ENCODE measurements around the gene VAT1L. TPM values are rescaled to one million over a fixed set of nuclear protein-coding genes. Genes with fewer than 3 reads are reported as not detected.
"Not testable (repeated sequence)": the region's sequence is repeated elsewhere in the genome, so short reads cannot be mapped to it uniquely, and the experiment has no call there.

VAT1L gene
- total RNA-seq, 1 donor from 2014 or later: 0.32 TPM

DNA sequence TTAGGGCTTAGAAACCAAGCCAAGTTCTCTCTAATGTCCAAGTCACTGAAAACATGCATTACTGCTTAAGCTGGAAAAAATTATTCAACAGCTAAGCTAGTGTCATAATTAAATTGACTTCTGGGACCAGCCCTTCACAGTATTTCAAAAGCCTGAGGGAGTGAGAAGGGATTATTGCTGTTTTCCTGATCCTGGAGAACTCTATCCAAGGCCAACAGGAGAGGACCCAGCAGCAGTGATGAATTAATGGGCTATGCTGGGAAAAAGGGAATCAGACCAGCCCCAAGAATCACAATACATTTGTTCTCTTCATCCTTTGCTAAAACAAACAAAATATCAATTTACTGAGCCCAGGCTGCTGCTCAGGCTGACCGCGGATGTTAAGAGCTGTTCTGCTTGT, 199.4 kb downstream of the VAT1L start:
- no peaks in the 10 kb centered on the region for H3K27me3 ChIP-seq
- TF ChIP-seq, protein P1, sequence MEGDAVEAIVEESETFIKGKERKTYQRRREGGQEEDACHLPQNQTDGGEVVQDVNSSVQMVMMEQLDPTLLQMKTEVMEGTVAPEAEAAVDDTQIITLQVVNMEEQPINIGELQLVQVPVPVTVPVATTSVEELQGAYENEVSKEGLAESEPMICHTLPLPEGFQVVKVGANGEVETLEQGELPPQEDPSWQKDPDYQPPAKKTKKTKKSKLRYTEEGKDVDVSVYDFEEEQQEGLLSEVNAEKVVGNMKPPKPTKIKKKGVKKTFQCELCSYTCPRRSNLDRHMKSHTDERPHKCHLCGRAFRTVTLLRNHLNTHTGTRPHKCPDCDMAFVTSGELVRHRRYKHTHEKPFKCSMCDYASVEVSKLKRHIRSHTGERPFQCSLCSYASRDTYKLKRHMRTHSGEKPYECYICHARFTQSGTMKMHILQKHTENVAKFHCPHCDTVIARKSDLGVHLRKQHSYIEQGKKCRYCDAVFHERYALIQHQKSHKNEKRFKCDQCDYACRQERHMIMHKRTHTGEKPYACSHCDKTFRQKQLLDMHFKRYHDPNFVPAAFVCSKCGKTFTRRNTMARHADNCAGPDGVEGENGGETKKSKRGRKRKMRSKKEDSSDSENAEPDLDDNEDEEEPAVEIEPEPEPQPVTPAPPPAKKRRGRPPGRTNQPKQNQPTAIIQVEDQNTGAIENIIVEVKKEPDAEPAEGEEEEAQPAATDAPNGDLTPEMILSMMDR (IDR thresholded peaks at IDR 0.05): no peak
- ATAC-seq (no peak), DNase-seq (no peak)
- no peaks in the 10 kb centered on the region for H3K36me3 ChIP-seq
- H3K4me1 ChIP-seq: no peaks in the 10 kb centered on the region
- H3K9me3 ChIP-seq: no peaks in the 10 kb centered on the region
- intact Hi-C loops (cut with DNase I): no loop called here
- H3K4me3 ChIP-seq: no peak overlapping the region
- H3K27ac ChIP-seq: no peak overlapping the region

DNA sequence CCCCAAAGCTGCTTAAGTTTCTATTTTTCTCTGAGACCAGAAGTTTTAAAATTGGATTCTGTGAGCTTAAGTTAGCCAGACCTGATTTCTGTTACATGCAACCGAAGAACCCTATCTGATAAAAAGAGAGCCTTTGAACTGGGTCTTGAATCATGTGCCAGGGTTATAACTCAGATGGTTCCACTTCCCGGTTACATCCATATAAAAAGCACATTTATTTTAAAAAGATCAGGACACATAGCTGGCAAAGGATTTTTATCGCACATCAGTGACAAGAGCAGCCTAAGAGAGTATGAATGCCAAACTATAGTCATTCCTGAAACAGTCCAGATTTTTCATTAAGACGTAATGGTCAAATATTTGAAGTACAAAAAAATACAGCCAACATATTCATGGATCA, 201.5 kb downstream of the VAT1L start:
- no peak for DNase-seq
- no peaks in the 10 kb centered on the region for H3K27me3 ChIP-seq
- no peaks in the 10 kb centered on the region for H3K4me1 ChIP-seq
- no peak overlapping the region for H3K27ac ChIP-seq
- no peak for ATAC-seq
- intact Hi-C loops (cut with DNase I): no loop called here
- TF ChIP-seq, protein P1 (IDR thresholded peaks at IDR 0.05): no peak
- no peaks in the 10 kb centered on the region for H3K9me3 ChIP-seq
- no peak overlapping the region for H3K4me3 ChIP-seq
- H3K36me3 ChIP-seq: no peaks in the 10 kb centered on the region

DNA sequence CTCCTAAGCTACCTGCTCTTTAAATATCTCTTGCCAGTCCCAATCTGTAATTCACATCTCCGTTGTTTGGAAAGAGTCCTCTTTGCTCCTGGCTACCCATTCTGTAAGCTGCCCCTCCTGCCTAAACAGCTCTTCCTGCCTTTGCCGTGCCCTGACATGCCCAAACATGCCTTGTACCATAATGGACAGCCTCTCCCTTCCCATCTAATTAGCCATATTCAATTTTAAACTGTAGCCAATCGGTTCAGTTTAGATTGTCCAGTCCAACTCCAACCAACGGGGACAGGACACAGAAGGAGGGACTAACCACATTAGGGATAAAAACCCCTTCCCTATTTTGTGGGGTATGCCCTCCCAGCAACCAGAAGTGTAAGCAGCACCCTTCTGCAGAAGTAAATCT, 203.3 kb downstream of the VAT1L start:
- Histone ChIP-seq H3K4me1 (no peaks in the 10 kb centered on the region), H3K36me3 (no peaks in the 10 kb centered on the region), H3K27ac (no peak overlapping the region), H3K4me3 (no peak overlapping the region), H3K27me3 (no peaks in the 10 kb centered on the region), H3K9me3 (no peaks in the 10 kb centered on the region)
- intact Hi-C loops (cut with DNase I): no loop called here
- DNase-seq: no peak
- TF ChIP-seq, protein P1 (IDR thresholded peaks at IDR 0.05): no peak
- ATAC-seq: no peak

DNA sequence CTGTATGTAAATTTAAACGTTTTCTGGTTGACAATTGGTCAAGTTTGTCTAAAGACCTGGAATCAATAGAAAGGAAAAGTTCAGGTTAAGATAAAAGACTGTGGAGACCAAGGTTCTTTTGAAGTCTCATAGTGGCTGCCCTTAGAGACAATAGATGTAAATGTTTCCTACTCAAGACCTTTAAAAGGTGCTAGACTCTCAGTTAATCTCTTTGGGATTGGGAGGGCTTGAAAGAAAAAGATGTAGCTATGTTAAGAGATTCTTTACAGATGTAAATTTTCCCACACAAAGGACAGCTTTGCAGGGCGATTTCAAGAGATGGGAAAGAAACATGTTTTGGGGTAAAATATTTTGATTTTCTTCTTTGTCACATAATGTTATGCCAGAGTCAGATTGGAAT, 204.0 kb downstream of the VAT1L start:
- H3K27ac ChIP-seq; H3K36me3 ChIP-seq; H3K4me1 ChIP-seq; intact Hi-C loops (cut with DNase I); H3K9me3 ChIP-seq; DNase-seq; H3K4me3 ChIP-seq; H3K27me3 ChIP-seq; ATAC-seq: not testable (repeated sequence)

DNA sequence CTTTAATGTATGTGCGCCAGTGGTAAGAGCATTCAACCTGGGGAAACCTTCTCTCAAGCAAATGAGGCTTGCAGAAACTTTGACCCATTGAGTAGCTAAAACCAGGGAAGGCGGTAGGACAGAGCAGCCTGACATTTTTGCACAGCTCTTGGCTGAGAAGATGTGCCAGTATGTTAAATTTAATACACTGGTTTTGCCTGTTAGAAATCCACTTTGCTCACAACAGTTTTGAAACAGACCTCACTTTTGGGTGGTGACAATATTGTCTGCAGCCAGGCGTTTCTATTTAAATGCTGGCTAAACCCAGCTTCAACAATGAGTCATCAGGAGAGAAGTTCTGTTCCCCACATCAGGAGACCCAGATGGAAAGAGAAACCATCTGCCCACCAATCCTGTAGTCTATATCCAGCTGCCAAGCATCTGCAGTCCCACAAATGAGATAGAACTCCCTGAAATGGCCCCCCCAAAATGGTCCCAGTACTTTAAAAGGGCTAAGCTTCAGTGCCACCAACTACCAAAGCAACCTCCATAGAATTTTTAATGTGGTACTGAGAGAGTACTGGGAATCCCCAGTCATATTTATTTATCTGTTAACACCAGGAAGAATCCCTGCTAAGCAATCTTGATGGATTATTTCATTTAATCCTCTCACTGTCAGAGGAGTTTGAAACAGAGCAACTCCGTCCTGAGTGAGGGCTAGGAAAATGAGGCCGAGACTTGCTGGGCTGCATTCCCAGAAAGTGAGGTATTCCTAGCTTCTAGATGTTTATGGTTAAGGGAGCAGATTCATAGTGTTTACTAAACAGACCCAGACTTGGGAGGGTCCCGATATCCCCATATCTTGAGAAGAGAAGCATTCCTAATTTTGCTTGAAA, 205.0 kb downstream of the VAT1L start:
- H3K36me3 ChIP-seq: no peaks in the 10 kb centered on the region
- H3K27ac ChIP-seq: no peak overlapping the region
- no peak overlapping the region for H3K4me3 ChIP-seq
- TF ChIP-seq, protein P1 (IDR thresholded peaks at IDR 0.05): no peak
- DNase-seq (no peak), ATAC-seq (no peak)
- no peaks in the 10 kb centered on the region for H3K4me1 ChIP-seq
- H3K27me3 ChIP-seq: no peaks in the 10 kb centered on the region
- intact Hi-C loops (cut with DNase I): no loop called here
- no peaks in the 10 kb centered on the region for H3K9me3 ChIP-seq

DNA sequence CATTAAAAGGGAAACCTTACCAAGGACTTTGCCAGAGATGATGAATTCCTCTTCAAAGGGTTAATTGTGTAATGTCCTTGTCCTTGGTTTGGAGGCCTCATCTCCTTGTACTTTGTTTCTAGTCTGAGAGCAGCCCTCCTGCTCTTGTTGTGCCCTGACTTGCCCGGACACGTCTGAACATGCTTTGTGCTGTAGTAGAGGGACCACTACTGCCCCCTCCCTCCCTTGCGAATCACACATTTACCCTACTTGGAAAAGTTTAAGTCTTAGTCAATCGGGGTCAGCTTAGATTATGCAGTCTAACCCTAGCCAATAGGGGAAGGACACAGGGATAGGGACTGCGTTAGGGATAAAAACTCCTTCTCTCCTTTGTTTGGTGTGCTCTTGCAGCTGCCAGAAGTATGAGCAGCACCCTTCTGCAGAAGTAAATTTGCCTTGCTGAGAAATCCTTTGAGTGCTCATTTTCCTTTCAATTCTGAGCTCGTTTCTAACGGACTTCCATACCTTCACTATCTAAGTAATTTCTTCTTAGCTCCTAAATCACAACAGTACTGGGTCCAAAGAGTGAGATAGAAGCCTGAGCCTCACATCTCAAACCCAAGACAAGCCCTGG, 207.6 kb downstream of the VAT1L start:
- Histone ChIP-seq H3K4me3 (no peak overlapping the region), H3K27ac (no peak overlapping the region), H3K27me3 (no peaks in the 10 kb centered on the region), H3K4me1 (no peaks in the 10 kb centered on the region), H3K9me3 (no peaks in the 10 kb centered on the region), H3K36me3 (no peaks in the 10 kb centered on the region)
- TF ChIP-seq, protein P1 (IDR thresholded peaks at IDR 0.05): no peak
- no peak for DNase-seq
- ATAC-seq: no peak
- intact Hi-C loops (cut with DNase I): no loop called here
